PC-3 (cell line): ENCODE data around the gene ACYP2. TPM values are rescaled to one million over a fixed set of nuclear protein-coding genes. Genes with fewer than 3 reads are reported as not detected.

Experiments used
- ATAC-seq: fragments of 200-7000 bp; cut with Tn5 transposase; 2 replicates; pipeline ENCODE4 v1.9.1; 2020; ENCODE audit warnings: mild to moderate bottlenecking, moderate library complexity
- BruUV-seq: library from RNA; stranded (reverse); fragments of 400-500 nt; replicated peaks from 2 replicates; lab custom pipeline; 2021; lab: Mats Ljungman, UMichigan
- CTCF ChIA-PET: fragments of 300-600 bp; sonication (Branson Sonifier 250); formaldehyde crosslinking; loops from one replicate; lab custom pipeline; 2022; ENCODE audit warnings: antibody characterized with exemption; lab: Charles Lee
- POLR2A ChIA-PET: fragments of 300-600 bp; sonication (Branson Sonifier 250); formaldehyde crosslinking; loops from one replicate; lab custom pipeline; 2022; ENCODE audit warnings: antibody characterized with exemption; ENCODE audit not compliant: unreplicated experiment; lab: Charles Lee
- DNase-seq: peaks from one replicate; pipeline ENCODE4 v3.0.0-alpha.2; 2015
- H2AFZ ChIP-seq: fragments of 300-600 bp; sonication (generic); 2 replicates; pipeline ENCODE4 v1.6.0; 2016; ENCODE audit warnings: antibody characterized with exemption, low read length
- H3F3A ChIP-seq: fragments of 300-600 bp; sonication (generic); one replicate; pipeline ENCODE4 v1.6.0; 2017; ENCODE audit warnings: antibody characterized with exemption, low read length, control low read depth, mild to moderate bottlenecking; ENCODE audit not compliant: unreplicated experiment
- H3K27ac ChIP-seq: fragments of 300-600 bp; sonication (generic); 2 replicates; pipeline ENCODE4 v1.5.1; 2016; ENCODE audit warnings: mild to moderate bottlenecking, low read length
- H3K27me3 ChIP-seq: fragments of 300-600 bp; sonication (generic); 2 replicates; pipeline ENCODE4 v1.6.1; 2016; ENCODE audit warnings: low read length, mixed read lengths
- H3K36me3 ChIP-seq: fragments of 300-600 bp; sonication (generic); 2 replicates; pipeline ENCODE4 v1.6.1; 2016; ENCODE audit warnings: low read depth, mixed run types, low read length, mixed read lengths
- H3K4me1 ChIP-seq: fragments of 300-600 bp; sonication (generic); 2 replicates; pipeline ENCODE4 v1.5.1; 2016; ENCODE audit warnings: low read length; ENCODE audit not compliant: insufficient read depth
- H3K4me2 ChIP-seq: fragments of 300-600 bp; sonication (generic); 2 replicates; pipeline ENCODE4 v1.6.0; 2016; ENCODE audit warnings: low read length
- H3K4me3 ChIP-seq: fragments of 300-600 bp; sonication (generic); 2 replicates; pipeline ENCODE4 v1.5.1; 2016; ENCODE audit warnings: mild to moderate bottlenecking, low read length, mixed read lengths
- H3K79me2 ChIP-seq: fragments of 300-600 bp; sonication (generic); 2 replicates; pipeline ENCODE4 v1.6.1; 2017; ENCODE audit warnings: low read length, mixed read lengths
- H3K9ac ChIP-seq: fragments of 300-600 bp; sonication (generic); 2 replicates; pipeline ENCODE4 v1.6.0; 2016; ENCODE audit warnings: mild to moderate bottlenecking, low read length
- H3K9me2 ChIP-seq: fragments of 300-600 bp; sonication (generic); replicated peaks from 2 replicates; pipeline ENCODE4 v1.6.1; 2016; ENCODE audit warnings: mixed run types, low read length, mixed read lengths
- H3K9me3 ChIP-seq: fragments of 300-600 bp; sonication (generic); 2 replicates; pipeline ENCODE4 v1.6.1; 2016; ENCODE audit warnings: low read length, mixed read lengths
- H4K20me1 ChIP-seq: fragments of 300-600 bp; sonication (generic); 2 replicates; pipeline ENCODE4 v1.6.1; 2016; ENCODE audit warnings: low read length, mixed read lengths
- EZH2 ChIP-seq: fragments of 300-600 bp; sonication (generic); IDR thresholded peaks from one replicate; pipeline ENCODE4 v1.6.1; 2017; ENCODE audit warnings: antibody characterized with exemption, mild to moderate bottlenecking, low read length; ENCODE audit not compliant: unreplicated experiment
- EZH2phosphoT487 ChIP-seq: fragments of 300-600 bp; sonication (generic); IDR thresholded peaks from 2 replicates; pipeline ENCODE4 v1.6.1; 2018; ENCODE audit warnings: mild to moderate bottlenecking, antibody characterized with exemption, low read length, borderline replicate concordance
- intact Hi-C: fragments of 100-400 bp; cut with micrococcal nuclease; formaldehyde crosslinking; loops from 2 replicates; pipeline ENCODE4 v1.9.0; 2023
- total RNA-seq: library from RNA; depleted of rRNA; stranded (reverse); fragments of >200 nt; gene quantifications from 2 replicates; pipeline ENCODE4 v1.2.3, GENCODE V29; 2014
- TF ChIP-seq, protein P1 (sequence below): fragments of 300-600 bp; sonication (generic); conservative IDR thresholded peaks from 2 replicates; pipeline ENCODE4 v1.5.1; 2017; ENCODE audit warnings: antibody characterized with exemption, low read depth, mild to moderate bottlenecking, low read length

ACYP2 gene
- total RNA-seq, 1 experiment from 2014 or later, result 8.3 TPM

DNA sequence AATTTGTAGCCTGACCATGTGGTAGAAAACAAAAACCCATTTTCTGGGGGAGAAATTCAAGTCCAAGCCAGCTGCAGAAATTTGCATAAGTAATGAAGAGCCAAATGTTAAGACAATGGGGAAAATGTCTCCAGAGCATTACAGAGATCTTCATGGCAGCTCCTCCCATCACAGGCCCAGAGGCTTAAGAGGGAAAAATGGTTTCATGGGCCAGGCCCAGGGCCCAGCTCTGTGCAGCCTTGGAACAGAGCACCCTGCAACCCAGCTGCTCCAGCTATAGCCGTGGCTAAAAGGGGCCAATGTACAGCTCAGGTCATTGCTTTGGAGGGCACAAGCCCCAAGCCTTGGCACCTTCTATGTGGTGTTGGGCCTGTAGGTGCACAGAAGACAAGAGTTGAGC lies 209.7 kb downstream of the ACYP2 start:
- BruUV-seq, result no TSS peak

DNA sequence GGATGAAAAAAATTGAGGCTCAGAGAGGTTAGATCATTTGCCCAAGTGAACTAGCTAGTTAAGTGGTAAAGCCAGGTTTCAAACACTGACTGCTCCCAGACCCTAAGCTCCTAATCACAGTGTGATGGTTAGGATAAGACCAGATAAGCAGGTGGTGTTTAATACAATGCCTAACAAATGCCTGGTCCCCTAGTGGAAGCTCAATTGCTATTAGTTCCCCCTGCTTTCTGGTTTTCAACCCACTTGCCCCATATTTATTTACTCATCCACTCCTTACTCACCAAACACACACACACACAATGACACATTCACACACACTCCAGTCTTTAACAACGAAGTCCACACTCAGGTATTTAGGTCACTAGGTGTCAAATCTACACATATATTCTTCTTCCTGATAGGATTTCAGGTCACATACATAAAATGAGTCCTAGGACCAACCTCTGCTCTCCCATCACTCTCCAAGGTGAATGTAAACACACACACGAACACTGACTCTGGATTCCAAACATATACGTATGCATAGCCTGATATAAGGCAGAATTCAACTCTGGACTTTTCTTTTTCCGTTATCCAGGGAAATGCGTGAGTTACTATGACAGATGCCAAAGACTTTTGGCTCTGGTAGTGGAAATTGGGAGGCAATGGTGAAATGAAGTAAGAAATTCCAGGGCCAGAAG lies 214.2 kb downstream of the ACYP2 start:
- Histone ChIP-seq H3K9me3 (peaks cover 4% of the 10 kb centered on the region; the same call in 1 of the 2 replicates), H3K4me2 (peak overlapping the region; percentile 89), H3K9me2 (no peaks in the 10 kb centered on the region), H3K4me1 (peaks cover 18% of the 10 kb centered on the region), H3F3A (no peaks in the 10 kb centered on the region), H3K36me3 (no peaks in the 10 kb centered on the region), H3K4me3 (peak overlapping the region; percentile 68), H3K27ac (no peak overlapping the region), H2AFZ (peak overlapping the region; percentile 98), H3K9ac (no peak overlapping the region), H3K79me2 (no peaks in the 10 kb centered on the region), H4K20me1 (no peaks in the 10 kb centered on the region), H3K27me3 (no peaks in the 10 kb centered on the region)
- BruUV-seq, result no TSS peak
- TF ChIP-seq EZH2phosphoT487, result no peak
- TF ChIP-seq, protein P1, sequence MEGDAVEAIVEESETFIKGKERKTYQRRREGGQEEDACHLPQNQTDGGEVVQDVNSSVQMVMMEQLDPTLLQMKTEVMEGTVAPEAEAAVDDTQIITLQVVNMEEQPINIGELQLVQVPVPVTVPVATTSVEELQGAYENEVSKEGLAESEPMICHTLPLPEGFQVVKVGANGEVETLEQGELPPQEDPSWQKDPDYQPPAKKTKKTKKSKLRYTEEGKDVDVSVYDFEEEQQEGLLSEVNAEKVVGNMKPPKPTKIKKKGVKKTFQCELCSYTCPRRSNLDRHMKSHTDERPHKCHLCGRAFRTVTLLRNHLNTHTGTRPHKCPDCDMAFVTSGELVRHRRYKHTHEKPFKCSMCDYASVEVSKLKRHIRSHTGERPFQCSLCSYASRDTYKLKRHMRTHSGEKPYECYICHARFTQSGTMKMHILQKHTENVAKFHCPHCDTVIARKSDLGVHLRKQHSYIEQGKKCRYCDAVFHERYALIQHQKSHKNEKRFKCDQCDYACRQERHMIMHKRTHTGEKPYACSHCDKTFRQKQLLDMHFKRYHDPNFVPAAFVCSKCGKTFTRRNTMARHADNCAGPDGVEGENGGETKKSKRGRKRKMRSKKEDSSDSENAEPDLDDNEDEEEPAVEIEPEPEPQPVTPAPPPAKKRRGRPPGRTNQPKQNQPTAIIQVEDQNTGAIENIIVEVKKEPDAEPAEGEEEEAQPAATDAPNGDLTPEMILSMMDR, result 0 out of 2 replicates have a peak, but pooled peaks have one; percentile 10
- intact Hi-C loops, result loop anchor here (5.0 kb wide), 1 partner anchor 212 kb away; the partner anchor contains the start of gene ACYP2
- DNase-seq (peak; percentile 38), ATAC-seq (peak; percentile 4)
- ChIA-PET POLR2A (interaction anchor here (0.6 kb wide), 1 partner anchor 360 kb away, joined by 3 read pairs; no protein-coding TSS in a partner anchor), CTCF (interaction anchor here (1.0 kb wide), 1 partner anchor 123 kb away, joined by 4 read pairs; no protein-coding TSS in a partner anchor)

More for the DNA sequence above, 209.7 kb downstream of the ACYP2 start:
- ATAC-seq (no peak), DNase-seq (no peak)
- POLR2A ChIA-PET, result no interaction called here
- no peaks in the 10 kb centered on the region for H3K27me3 ChIP-seq
- no peak overlapping the region for H3K4me2 ChIP-seq
- intact Hi-C loops, result no loop called here
- H3K27ac ChIP-seq, result no peak overlapping the region
- H3K9me3 ChIP-seq, result peaks cover 4% of the 10 kb centered on the region; the same call in 1 of the 2 replicates
- no peak overlapping the region for H3K9ac ChIP-seq
- CTCF ChIA-PET, result no interaction called here
- H3K79me2 ChIP-seq, result no peaks in the 10 kb centered on the region
- H3F3A ChIP-seq, result no peaks in the 10 kb centered on the region
- no peak overlapping the region for H2AFZ ChIP-seq
- no peaks in the 10 kb centered on the region for H4K20me1 ChIP-seq
- no peaks in the 10 kb centered on the region for H3K9me2 ChIP-seq
- no peak overlapping the region for H3K4me3 ChIP-seq
- TF ChIP-seq, protein P1, result no peak
- TF ChIP-seq EZH2phosphoT487 (no peak), EZH2 (no peak)
- H3K4me1 ChIP-seq, result peaks cover 9% of the 10 kb centered on the region
- no peaks in the 10 kb centered on the region for H3K36me3 ChIP-seq
